Peyer's patch (tissue), 4 donors: ENCODE data around the gene PLIN4.

Experiments used
- CTCF ChIP-seq, 6 experiments: fragments of 450-650 bp in 4 of 6; fragments of 200-600 bp in 2 of 6; sonication (generic) in 1 of 6; IDR thresholded peaks; one replicate each; pipeline ENCODE4 v1.5.1; 2017 to 2019; ENCODE audit warnings: antibody characterized with exemption in 6 of 6, mild to moderate bottlenecking in 3 of 6, moderate library complexity in 1 of 6
- POLR2A ChIP-seq, 2 donors: fragments of 450-650 bp; IDR thresholded peaks; one replicate each; pipeline ENCODE4 v1.5.1; 2017; ENCODE audit warnings: antibody characterized with exemption in 2 of 2, mild to moderate bottlenecking in 2 of 2, moderate library complexity in 2 of 2

- TF ChIP-seq CTCF (IDR thresholded peaks at IDR 0.05) (no peak), POLR2A (IDR thresholded peaks at IDR 0.05) (peak; percentile 45 to 54)
Observed at GRCh38 chr19:4539693-4540581, 21.7 kb upstream of the PLIN4 start, which contains the start of gene LRG1.
